ENCODE measurements around the gene IL2RG. TPM values are rescaled to one million over a fixed set of nuclear protein-coding genes. Genes with fewer than 3 reads are reported as not detected.

IL2RG gene
- total and polyA plus RNA-seq, 10 of the 15 experiments (the other 5 are each of a cell fraction or from before 2014, with no cell fraction given) = 63.9 to 686 (median 183) TPM

DNA sequence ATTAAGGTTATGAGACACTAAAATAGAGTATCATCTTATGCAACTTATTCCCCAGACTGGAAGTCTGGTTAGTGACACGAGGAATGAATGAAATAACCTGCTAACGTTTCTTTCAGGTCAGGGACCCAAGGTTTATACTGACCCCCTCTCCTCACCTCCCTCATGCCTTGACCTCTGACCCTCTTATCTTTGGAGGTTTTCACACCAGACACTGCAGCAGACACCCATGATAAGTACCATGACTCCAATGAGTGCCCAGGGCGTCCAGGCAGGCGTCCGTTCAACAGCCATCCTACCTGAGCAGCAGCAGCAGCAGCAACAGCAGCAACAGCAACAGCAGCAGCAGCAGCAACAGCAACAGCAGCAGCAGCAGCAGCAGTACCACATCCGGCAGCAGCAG lies 29.1 kb upstream of the IL2RG start (continued):
- TF ChIP-seq, protein P1, sequence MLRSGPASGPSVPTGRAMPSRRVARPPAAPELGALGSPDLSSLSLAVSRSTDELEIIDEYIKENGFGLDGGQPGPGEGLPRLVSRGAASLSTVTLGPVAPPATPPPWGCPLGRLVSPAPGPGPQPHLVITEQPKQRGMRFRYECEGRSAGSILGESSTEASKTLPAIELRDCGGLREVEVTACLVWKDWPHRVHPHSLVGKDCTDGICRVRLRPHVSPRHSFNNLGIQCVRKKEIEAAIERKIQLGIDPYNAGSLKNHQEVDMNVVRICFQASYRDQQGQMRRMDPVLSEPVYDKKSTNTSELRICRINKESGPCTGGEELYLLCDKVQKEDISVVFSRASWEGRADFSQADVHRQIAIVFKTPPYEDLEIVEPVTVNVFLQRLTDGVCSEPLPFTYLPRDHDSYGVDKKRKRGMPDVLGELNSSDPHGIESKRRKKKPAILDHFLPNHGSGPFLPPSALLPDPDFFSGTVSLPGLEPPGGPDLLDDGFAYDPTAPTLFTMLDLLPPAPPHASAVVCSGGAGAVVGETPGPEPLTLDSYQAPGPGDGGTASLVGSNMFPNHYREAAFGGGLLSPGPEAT (IDR thresholded peaks at IDR 0.05; ENCODE audit: low read depth) = no peak
- TF ChIP-seq, protein P2, sequence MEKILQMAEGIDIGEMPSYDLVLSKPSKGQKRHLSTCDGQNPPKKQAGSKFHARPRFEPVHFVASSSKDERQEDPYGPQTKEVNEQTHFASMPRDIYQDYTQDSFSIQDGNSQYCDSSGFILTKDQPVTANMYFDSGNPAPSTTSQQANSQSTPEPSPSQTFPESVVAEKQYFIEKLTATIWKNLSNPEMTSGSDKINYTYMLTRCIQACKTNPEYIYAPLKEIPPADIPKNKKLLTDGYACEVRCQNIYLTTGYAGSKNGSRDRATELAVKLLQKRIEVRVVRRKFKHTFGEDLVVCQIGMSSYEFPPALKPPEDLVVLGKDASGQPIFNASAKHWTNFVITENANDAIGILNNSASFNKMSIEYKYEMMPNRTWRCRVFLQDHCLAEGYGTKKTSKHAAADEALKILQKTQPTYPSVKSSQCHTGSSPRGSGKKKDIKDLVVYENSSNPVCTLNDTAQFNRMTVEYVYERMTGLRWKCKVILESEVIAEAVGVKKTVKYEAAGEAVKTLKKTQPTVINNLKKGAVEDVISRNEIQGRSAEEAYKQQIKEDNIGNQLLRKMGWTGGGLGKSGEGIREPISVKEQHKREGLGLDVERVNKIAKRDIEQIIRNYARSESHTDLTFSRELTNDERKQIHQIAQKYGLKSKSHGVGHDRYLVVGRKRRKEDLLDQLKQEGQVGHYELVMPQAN (conservative IDR thresholded peaks at IDR 0.05) = no peak

DNA sequence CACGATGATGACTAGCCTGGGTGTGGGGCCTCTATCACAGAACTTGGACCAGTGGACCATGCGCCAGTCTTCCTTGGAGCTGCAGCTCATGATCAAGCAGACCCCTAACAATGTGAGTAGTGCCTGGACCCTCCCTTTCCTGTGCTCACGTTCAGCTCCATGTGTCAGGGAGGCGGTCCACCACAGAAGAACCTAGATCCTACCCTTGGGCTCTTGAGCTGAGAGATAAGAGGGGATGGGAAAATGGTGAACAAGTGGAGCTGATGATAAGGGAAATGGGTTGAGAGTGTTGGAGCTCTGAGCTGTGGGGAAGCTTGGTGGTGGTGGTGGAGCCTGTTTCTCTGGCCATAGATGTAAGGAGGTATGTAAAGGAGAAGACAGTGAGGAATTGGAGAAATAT lies 20.1 kb upstream of the IL2RG start:
- Histone ChIP-seq H3K9me3 (replicated peaks; ENCODE audit: control insufficient read depth, insufficient read depth, low read length) (no peaks in the 10 kb centered on the region), H2AFZ (ENCODE audit: control insufficient read depth, low read depth, low read length) (no peak overlapping the region), H3K4me1 (ENCODE audit: control insufficient read depth, insufficient read depth, low read length) (no peaks in the 10 kb centered on the region), H3K4me2 (ENCODE audit: control insufficient read depth, insufficient read depth) (no peak overlapping the region), H3K27me3 (replicated peaks in 1 of 2; ENCODE audit: control insufficient read depth in 2 of 2, insufficient read depth in 2 of 2, low read length in 1 of 2) (no peaks in the 10 kb centered on the region), H3K79me2 (ENCODE audit: control insufficient read depth, insufficient read depth, low read length) (no peaks in the 10 kb centered on the region), H3K27ac (ENCODE audit: control insufficient read depth, insufficient read depth) (no peak overlapping the region), H4K20me1 (ENCODE audit: control insufficient read depth, insufficient read depth) (no peaks in the 10 kb centered on the region), H3K9ac (ENCODE audit: control insufficient read depth, insufficient read depth, low read length) (no peak overlapping the region), H3K36me3 (ENCODE audit: control insufficient read depth in 2 of 2, insufficient read depth in 2 of 2, low read length in 1 of 2) (peaks cover 1 to 6% of the 10 kb centered on the region in 2 experiments; a peak in 3 of 4 replicates), H3K4me3 (no peak overlapping the region)
- BruUV-seq (replicated peaks) = no TSS peak
- in situ Hi-C loops (cut with MboI) (no loop called here), intact Hi-C loops (cut with micrococcal nuclease; ENCODE audit: unreplicated experiment) (no loop called here)
- ChIA-PET SMC1A (ENCODE audit: uncharacterized antibody, unreplicated experiment) (interaction anchor here (1.4 to 3.7 kb wide), 3 partner anchors 11 to 34 kb away, joined by 3 to 46 read pairs (median 7); no protein-coding TSS in a partner anchor), POLR2A (no interaction called here), CTCF (interaction anchor here (1.4 to 3.9 kb wide), 4 partner anchors 8 to 135 kb away, joined by 3 to 82 read pairs (median 10); no protein-coding TSS in a partner anchor), RAD21 (ENCODE audit: unreplicated experiment) (interaction anchor here (0.9 to 2.1 kb wide), 2 partner anchors 31 to 34 kb away, joined by 3 to 6 read pairs; no protein-coding TSS in a partner anchor)
- FAIRE-seq = no peak
- no peak for ATAC-seq
- 76% methylated on average over 4 of the region's 4 CpGs for WGBS (ENCODE audit: insufficient coverage, insufficient replicate concordance, low lambda C conversion rate, missing lambda C conversion rate)
- DNase-seq (ENCODE audit: low read depth, low spot score) = no peak
- no peak for TF ChIP-seq POU2F2 (IDR thresholded peaks at IDR 0.05; ENCODE audit: borderline replicate concordance, low read depth, low read length)
- TF ChIP-seq, protein P3, sequence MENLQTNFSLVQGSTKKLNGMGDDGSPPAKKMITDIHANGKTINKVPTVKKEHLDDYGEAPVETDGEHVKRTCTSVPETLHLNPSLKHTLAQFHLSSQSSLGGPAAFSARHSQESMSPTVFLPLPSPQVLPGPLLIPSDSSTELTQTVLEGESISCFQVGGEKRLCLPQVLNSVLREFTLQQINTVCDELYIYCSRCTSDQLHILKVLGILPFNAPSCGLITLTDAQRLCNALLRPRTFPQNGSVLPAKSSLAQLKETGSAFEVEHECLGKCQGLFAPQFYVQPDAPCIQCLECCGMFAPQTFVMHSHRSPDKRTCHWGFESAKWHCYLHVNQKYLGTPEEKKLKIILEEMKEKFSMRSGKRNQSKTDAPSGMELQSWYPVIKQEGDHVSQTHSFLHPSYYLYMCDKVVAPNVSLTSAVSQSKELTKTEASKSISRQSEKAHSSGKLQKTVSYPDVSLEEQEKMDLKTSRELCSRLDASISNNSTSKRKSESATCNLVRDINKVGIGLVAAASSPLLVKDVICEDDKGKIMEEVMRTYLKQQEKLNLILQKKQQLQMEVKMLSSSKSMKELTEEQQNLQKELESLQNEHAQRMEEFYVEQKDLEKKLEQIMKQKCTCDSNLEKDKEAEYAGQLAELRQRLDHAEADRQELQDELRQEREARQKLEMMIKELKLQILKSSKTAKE (IDR thresholded peaks at IDR 0.05; ENCODE audit: low read depth, poor library complexity, severe bottlenecking) = no peak
- TF ChIP-seq MYB (IDR thresholded peaks at IDR 0.05; ENCODE audit: borderline replicate concordance, low read depth, low read length) = no peak
- TF ChIP-seq, protein P4, sequence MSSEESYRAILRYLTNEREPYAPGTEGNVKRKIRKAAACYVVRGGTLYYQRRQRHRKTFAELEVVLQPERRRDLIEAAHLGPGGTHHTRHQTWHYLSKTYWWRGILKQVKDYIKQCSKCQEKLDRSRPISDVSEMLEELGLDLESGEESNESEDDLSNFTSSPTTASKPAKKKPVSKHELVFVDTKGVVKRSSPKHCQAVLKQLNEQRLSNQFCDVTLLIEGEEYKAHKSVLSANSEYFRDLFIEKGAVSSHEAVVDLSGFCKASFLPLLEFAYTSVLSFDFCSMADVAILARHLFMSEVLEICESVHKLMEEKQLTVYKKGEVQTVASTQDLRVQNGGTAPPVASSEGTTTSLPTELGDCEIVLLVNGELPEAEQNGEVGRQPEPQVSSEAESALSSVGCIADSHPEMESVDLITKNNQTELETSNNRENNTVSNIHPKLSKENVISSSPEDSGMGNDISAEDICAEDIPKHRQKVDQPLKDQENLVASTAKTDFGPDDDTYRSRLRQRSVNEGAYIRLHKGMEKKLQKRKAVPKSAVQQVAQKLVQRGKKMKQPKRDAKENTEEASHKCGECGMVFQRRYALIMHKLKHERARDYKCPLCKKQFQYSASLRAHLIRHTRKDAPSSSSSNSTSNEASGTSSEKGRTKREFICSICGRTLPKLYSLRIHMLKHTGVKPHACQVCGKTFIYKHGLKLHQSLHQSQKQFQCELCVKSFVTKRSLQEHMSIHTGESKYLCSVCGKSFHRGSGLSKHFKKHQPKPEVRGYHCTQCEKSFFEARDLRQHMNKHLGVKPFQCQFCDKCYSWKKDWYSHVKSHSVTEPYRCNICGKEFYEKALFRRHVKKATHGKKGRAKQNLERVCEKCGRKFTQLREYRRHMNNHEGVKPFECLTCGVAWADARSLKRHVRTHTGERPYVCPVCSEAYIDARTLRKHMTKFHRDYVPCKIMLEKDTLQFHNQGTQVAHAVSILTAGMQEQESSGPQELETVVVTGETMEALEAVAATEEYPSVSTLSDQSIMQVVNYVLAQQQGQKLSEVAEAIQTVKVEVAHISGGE (CRISPR knock-in tag; IDR thresholded peaks at IDR 0.05) = no peak
- no peak for TF ChIP-seq ETV6 (conservative IDR thresholded peaks at IDR 0.05 in 1 of 2, IDR thresholded peaks at IDR 0.05 in 1 of 2; ENCODE audit: borderline replicate concordance in 1 of 2, low read depth in 1 of 2)
- TF ChIP-seq IKZF2 (IDR thresholded peaks at IDR 0.05) = no peak
- no peak for TF ChIP-seq CHD2 (IDR thresholded peaks at IDR 0.05; ENCODE audit: borderline replicate concordance, low read depth, low read length)
- no peak for TF ChIP-seq WRNIP1 (IDR thresholded peaks at IDR 0.05; ENCODE audit: borderline replicate concordance, low read depth, low read length)
- no peak for TF ChIP-seq ASH2L (IDR thresholded peaks at IDR 0.05; ENCODE audit: borderline replicate concordance, low read depth)
- TF ChIP-seq EZH2 (IDR thresholded peaks at IDR 0.05; ENCODE audit: borderline replicate concordance, control insufficient read depth, low read depth, low read length) = no peak
- no peak for TF ChIP-seq POLR2A (IDR thresholded peaks at IDR 0.05; ENCODE audit: low read depth, low read length)

Measured in GM12878 (cell line).